Memory B cell (primary cell): ENCODE data around the gene PTGR3.

Source experiments
- ATAC-seq: fragments of 150-1000 bp; cut with Tn5 transposase; 2 replicates; pipeline ENCODE4 v1.10.0; 2021; ENCODE audit warnings: low read depth, mild to moderate bottlenecking, moderate library complexity
- DNase-seq, 2 donors: peaks; one replicate each; pipeline ENCODE4 v3.0.0; 2022; ENCODE audit warnings: low spot score in 2 of 2
- H3K27ac Mint-ChIP-seq: one replicate; pipeline ENCODE4 v1.8.0; 2022; ENCODE audit warnings: mild to moderate bottlenecking, moderate library complexity, mixed read lengths
- H3K27me3 Mint-ChIP-seq: one replicate; pipeline ENCODE4 v1.8.0; 2022; ENCODE audit warnings: mixed read lengths
- H3K36me3 Mint-ChIP-seq: one replicate; pipeline ENCODE4 v1.8.0; 2022; ENCODE audit warnings: mild to moderate bottlenecking, mixed read lengths
- H3K4me1 Mint-ChIP-seq: one replicate; pipeline ENCODE4 v1.8.0; 2022; ENCODE audit warnings: mixed read lengths
- H3K4me3 Mint-ChIP-seq: one replicate; pipeline ENCODE4 v1.8.0; 2022; ENCODE audit warnings: mild to moderate bottlenecking, moderate library complexity, mixed read lengths
- H3K9me3 Mint-ChIP-seq: one replicate; pipeline ENCODE4 v1.8.0; 2022; ENCODE audit warnings: mixed read lengths

The PTGR3 gene

DNA sequence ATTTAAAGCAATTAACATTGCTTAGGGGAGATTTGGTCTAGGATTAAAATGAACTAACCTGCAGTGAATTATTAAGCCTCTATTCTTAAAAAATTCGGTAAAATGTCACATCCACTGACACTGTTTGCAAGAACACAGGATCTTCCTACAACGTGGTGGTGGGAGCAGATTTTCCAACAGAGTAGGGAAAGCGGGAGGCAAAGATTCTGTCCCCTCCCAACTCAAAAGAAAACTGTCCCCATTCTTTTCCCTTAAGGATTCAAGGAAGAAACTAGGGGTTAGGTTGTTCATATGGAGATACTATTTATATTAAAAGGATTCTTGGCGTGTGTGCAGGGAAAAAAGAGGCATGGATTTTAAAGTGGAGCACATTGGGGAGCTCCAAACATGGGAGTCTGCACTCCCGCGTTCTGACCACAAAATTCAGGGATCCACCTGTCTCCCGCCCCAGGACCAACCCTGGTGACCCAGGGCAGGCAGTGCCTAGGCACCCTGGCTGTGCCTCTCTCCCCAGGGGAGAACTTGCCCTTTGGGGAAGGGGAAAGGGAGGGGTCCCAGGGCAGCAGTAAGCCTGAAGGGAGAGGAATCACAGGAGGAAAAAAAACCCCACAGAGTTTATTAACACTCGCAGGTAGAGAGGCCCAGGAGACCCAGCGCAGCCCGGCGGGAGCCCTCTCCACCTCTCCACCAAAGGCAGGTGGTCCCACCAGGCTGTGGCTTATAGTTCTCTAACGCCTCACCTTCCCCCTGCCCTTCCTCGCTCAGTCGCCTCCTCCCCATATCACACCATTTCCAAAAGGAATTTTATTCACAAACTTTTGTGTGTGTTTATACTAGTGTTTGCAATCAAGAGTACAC lies 2.3 kb downstream of the PTGR3 start:
- DNase-seq, result no peak
- peak overlapping the region; percentile 74 for H3K27ac Mint-ChIP-seq
- no peak overlapping the region for H3K4me3 Mint-ChIP-seq
- H3K9me3 Mint-ChIP-seq, result no peaks in the 10 kb centered on the region
- H3K4me1 Mint-ChIP-seq, result peaks cover 25% of the 10 kb centered on the region
- no peaks in the 10 kb centered on the region for H3K27me3 Mint-ChIP-seq
- no peak for ATAC-seq
- H3K36me3 Mint-ChIP-seq, result peaks cover 2% of the 10 kb centered on the region

DNA sequence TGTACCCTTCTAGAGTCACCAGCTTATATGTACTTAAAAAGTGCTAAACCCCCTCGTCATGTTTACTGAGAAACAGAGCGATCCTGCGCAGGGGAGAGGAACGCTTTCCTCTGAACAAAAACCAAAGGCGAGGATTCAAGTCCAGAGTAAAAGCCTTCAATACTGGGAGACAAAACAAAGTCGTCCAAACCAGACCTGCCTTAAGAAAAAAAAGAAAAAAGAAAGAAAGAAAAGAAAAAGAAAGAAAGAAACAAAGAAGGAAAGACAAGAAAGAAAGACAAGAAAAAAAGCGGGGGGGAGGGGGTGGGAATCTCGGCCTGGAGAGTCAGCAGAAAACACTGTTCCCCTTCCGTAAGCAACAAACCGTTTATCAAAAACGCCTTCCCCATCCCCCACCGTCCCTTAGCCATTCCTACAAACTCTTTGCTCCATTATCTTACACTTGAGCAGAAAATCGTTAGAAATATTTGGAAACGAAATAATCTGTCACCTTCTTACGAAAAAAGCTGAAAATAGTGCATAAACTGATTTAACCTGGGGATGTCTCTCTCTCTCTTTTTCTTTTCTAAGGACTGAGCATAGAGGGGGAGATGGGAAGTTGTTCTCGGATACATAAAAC lies 3.3 kb downstream of the PTGR3 start:
- no peaks in the 10 kb centered on the region for H3K27me3 Mint-ChIP-seq
- H3K4me1 Mint-ChIP-seq, result peaks cover 25% of the 10 kb centered on the region

DNA sequence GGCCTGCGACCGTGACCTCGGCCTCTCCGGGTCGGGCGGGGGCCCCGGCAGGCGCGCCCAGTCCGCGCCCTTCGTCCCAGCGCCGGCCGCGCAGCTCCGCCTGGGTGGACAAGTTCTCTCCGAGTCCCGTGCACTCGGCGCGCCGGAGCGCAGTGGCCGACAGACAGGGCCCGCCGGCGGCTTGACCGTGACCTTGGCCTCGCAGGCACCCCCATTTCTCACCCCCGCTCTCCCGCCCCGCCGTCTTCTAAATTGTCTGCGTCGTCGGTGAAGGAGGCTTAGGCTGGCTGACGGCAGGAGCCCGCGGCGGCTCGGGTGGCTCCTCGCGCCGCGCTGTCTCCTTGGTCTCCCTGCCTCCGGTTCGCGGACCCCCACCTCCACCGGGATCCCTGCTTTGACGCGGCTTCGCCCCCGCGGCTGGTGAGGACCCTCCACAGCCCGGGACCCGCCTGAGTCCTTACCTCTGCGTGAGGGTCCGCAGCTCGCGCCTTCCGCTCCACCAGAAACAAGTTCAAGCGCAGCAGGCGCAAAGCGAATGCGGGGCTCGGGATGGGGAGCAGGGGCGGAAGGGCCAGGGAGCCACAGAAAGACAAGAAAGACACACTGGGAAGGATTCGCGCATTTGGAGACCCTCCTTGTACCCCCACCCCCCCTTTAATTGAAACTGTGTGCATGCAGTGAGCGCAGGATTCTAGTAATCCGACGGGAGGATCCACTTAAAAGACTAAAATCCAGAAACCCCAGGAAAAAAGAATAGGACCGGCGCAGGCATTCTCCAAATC lies 4.0 kb downstream of the PTGR3 start:
- DNase-seq (peak in 1 of 2 donors; percentile 21), ATAC-seq (no peak)
- Mint-ChIP-seq H3K4me3 (peak overlapping the region; percentile 63), H3K4me1 (peaks cover 22% of the 10 kb centered on the region), H3K36me3 (peaks cover 3% of the 10 kb centered on the region), H3K9me3 (no peaks in the 10 kb centered on the region), H3K27ac (no peak overlapping the region), H3K27me3 (no peaks in the 10 kb centered on the region)

More for the DNA sequence above, 3.3 kb downstream of the PTGR3 start:
- H3K27ac Mint-ChIP-seq, result no peak overlapping the region
- H3K36me3 Mint-ChIP-seq, result peaks cover 2% of the 10 kb centered on the region
- no peaks in the 10 kb centered on the region for H3K9me3 Mint-ChIP-seq
- no peak for ATAC-seq
- no peak for DNase-seq
- H3K4me3 Mint-ChIP-seq, result no peak overlapping the region

DNA sequence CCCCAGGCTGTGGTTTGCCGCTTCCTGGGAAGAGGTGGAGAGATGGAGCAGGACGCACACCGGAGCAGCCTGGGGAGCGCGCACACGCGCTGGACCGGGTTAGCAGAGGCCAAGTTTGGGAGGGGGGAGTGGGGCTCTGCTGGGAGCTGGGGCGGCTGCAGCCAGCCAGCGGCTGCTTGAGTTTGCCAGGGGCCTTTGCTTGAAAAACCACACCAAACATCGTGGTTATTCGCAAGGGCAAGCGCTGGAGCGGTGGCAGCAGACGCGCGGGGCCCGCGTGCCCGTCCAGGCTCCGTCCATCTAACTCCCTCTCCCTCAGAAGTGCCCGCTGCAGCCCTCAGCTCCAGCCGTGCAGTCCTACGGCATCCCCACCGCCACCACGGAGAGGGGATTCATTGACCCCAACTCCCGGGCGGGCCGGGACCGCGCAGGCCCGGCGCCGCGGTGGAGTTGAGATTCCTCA lies 4.6 kb downstream of the PTGR3 start:
- no peak overlapping the region for H3K4me3 Mint-ChIP-seq

DNA sequence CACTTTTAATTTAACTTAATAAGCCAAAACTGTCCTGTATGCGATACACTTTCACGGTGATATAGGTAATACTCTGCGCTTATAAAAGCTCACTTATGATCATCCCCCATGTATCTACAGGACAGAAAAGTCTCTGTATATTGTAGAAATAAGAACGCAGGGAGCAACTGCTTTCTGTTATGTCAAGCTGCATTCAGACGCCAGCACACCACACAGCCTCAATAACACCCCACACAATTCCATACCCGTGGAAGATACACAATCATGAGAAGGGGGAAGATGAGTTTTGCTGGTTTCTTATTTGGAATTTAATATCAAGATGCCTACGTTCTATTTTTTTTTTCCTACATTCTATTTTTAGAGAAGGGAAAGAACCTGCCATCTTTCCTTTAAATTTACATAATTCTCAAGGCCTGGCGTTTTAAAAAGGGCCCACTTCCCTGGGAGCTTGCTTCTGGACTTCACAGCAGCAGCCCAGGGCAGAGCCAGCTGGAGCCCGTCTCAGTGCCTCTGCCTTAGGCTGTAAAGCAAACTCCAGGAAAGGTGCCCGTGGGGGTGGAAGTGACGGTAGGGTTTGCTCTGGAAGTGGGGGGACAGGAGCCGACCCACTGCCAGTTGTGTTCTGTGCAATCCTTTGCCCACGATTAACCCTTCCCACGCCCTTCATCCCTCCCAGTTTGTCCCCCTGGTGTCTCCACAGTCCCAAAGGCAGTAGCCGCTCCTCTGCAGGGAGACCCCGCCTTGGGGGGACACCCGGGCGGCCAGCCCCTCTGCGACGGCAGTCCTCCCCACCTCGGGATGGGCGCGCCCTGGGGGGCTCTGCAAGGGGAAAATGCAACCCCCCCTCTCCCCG lies 5.3 kb downstream of the PTGR3 start:
- Mint-ChIP-seq H3K4me3 (no peak overlapping the region), H3K9me3 (no peaks in the 10 kb centered on the region)

More for the DNA sequence above, 4.6 kb downstream of the PTGR3 start:
- H3K27me3 Mint-ChIP-seq, result no peaks in the 10 kb centered on the region
- no peak for DNase-seq
- peaks cover 22% of the 10 kb centered on the region for H3K4me1 Mint-ChIP-seq
- H3K36me3 Mint-ChIP-seq, result peaks cover 3% of the 10 kb centered on the region
- H3K27ac Mint-ChIP-seq, result no peak overlapping the region
- ATAC-seq, result no peak
- no peaks in the 10 kb centered on the region for H3K9me3 Mint-ChIP-seq

DNA sequence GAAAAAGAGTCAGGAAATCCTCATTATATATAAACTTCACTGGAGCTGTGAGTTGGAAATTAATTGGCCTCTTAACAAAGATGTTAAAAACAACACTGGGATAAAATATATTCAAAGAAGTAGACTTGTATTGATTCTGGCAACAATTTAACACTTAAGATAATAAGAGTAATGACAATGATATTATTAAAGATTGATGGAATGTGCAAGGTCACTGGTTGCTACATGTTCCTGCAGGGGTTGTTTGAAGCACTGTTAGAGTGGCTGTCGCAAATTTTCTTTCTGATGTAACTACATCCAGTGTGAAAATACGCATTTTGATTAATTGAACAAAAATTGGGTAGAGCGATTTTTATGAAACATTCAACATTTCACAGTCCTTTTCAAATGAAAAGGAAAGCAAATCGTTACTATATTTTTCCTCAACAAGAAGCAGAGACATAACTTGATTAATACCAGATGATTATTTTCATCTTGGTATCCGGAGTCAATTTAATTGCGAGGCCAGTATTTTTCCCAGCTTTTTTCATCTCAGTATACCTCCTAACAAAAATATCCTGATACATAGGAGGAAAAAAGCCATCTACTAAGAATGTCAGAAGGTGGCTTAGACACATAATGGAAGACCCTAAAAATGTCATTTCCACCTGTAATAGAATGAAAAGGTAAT lies 6.1 kb downstream of the PTGR3 start:
- H3K36me3 Mint-ChIP-seq, result peaks cover 2% of the 10 kb centered on the region
- peaks cover 19% of the 10 kb centered on the region for H3K4me1 Mint-ChIP-seq
- H3K4me3 Mint-ChIP-seq, result no peak overlapping the region
- peak overlapping the region; percentile 28 for H3K27ac Mint-ChIP-seq
- H3K9me3 Mint-ChIP-seq, result no peaks in the 10 kb centered on the region
- H3K27me3 Mint-ChIP-seq, result no peaks in the 10 kb centered on the region
- no peak for ATAC-seq
- no peak for DNase-seq

More for the DNA sequence above, 5.3 kb downstream of the PTGR3 start:
- Mint-ChIP-seq H3K36me3 (peaks cover 2% of the 10 kb centered on the region), H3K4me1 (peaks cover 22% of the 10 kb centered on the region), H3K27ac (no peak overlapping the region), H3K27me3 (no peaks in the 10 kb centered on the region)
- ATAC-seq (no peak), DNase-seq (no peak)

DNA sequence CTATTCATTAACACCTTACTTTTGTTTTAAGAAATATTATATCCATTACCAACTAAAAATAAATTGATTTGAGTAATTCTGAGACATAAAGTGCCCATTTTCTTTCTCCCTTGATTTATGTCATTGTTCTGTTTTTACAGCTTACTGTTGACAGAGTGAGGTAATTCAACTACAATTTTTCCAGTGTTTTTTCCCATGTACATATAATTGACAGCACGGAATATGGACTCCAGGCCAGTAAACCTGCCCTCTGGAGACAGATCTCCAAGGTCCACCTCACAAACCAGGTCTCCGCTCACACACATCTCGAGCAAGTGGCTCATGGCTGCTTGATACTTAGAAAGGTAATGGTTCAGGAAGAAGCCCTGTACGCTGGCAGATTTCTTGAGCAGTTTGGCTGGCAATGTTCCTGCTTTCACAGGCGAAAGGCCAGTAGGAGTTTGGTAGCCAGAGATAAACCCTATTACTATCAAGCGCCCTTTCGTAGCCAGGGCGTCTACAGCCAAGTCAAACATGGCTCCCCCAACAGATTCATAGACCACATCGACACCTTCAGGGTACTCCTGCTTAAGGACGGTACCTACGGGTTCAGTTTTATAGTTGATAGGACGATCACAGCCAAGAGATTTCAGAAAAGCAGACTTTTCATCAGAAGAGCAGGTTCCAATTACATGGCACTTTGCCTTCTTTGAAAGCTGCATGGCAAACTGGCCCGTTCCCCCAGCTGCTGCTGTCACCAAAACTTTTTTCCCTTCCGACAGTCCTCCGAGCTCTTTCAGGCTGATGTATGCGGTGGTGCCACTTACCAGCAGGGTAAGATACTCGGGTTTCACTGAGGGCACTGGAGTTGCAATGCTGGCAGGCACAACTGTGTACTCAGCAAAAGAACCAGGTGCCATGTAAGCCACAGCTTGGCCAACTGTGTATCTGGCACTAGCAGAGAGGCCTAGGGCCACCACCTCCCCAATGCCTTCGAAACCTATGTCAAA lies 7.4 kb downstream of the PTGR3 start:
- Mint-ChIP-seq H3K27me3 (no peaks in the 10 kb centered on the region), H3K9me3 (no peaks in the 10 kb centered on the region), H3K36me3 (peaks cover 2% of the 10 kb centered on the region), H3K4me3 (no peak overlapping the region), H3K4me1 (peaks cover 11% of the 10 kb centered on the region), H3K27ac (no peak overlapping the region)
- ATAC-seq, result no peak
- no peak for DNase-seq

DNA sequence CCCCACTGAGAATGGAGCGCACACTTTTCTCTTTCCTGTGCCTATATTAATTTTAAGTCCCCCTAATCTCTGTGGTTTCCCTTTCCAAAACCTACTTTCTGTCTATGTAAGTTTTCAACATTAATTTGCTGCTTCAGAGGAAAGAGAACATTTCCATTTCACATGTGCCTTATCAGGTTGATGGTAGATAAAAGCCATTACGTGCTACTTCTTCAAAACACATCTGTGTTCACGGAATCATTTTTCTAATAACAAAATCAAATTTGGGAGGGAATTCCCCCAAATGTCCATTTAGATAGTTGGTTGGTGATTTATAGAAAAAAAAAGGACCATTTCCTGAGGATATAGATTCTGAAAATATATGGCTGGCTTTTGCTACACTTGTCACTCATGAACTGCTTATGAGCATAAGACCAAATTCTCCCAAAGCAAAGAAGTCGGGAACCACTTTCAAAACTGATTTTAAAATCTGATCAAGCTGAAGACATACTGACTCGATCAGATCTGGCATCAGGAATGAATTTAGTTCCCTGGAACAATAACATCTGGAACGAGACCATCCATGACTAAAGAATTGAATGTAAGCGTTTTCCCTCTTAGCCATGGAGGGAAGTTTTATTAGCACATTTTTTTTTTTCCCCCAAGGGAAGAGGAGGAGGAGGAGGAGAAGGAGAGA lies 8.2 kb downstream of the PTGR3 start:
- H3K9me3 Mint-ChIP-seq, result no peaks in the 10 kb centered on the region
- ATAC-seq (no peak), DNase-seq (no peak)
- H3K27ac Mint-ChIP-seq, result no peak overlapping the region
- H3K36me3 Mint-ChIP-seq, result peaks cover 2% of the 10 kb centered on the region
- peaks cover 6% of the 10 kb centered on the region for H3K4me1 Mint-ChIP-seq
- H3K27me3 Mint-ChIP-seq, result no peaks in the 10 kb centered on the region
- no peak overlapping the region for H3K4me3 Mint-ChIP-seq

DNA sequence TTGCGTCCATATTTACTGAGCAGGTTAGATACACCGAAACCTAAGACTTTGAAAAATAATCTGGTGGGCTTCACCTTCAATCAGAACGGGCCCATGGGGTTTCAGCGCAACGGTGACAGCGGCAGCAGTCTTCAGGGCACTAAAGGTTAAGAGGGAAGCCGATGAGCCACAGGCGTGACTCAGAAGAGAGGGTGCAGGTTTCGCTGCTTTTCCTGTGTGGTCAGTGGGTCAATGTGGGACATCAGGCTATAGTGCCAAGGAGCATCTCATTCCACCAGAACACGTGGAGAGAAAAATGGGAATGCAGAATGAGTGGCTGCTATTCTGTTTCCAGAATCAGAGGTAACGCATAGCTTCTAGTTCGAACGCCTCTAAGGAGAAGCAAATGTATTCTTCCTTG lies 8.9 kb downstream of the PTGR3 start:
- peaks cover 2% of the 10 kb centered on the region for H3K36me3 Mint-ChIP-seq
- no peaks in the 10 kb centered on the region for H3K27me3 Mint-ChIP-seq
- peaks cover 2% of the 10 kb centered on the region for H3K4me1 Mint-ChIP-seq
- no peaks in the 10 kb centered on the region for H3K9me3 Mint-ChIP-seq
- H3K27ac Mint-ChIP-seq, result no peak overlapping the region
- DNase-seq (no peak), ATAC-seq (no peak)
- H3K4me3 Mint-ChIP-seq, result no peak overlapping the region

DNA sequence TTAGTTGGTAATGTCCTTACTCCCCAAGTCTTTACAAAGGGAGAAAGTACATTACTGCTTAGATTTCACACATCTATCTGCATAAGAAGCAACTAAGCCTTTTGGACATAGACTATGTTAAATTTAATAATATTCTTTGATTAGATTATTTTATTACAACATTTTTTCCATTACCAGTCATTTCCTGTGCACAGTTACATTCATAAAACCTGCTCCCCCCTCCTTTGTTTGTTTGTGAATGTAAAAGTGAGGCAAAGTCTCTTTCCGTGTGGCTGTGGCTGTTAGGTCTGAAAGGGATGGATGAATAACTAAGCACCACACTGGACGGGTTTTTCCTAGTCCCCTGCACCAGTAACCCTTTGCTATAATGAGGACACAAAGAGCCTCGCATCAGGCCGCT lies 9.6 kb downstream of the PTGR3 start:
- ATAC-seq, result no peak
- H3K4me3 Mint-ChIP-seq, result no peak overlapping the region
- H3K36me3 Mint-ChIP-seq, result peaks cover 2% of the 10 kb centered on the region
- H3K27ac Mint-ChIP-seq, result no peak overlapping the region
- H3K9me3 Mint-ChIP-seq, result no peaks in the 10 kb centered on the region
- H3K27me3 Mint-ChIP-seq, result no peaks in the 10 kb centered on the region
- DNase-seq, result no peak
- H3K4me1 Mint-ChIP-seq, result no peaks in the 10 kb centered on the region

DNA sequence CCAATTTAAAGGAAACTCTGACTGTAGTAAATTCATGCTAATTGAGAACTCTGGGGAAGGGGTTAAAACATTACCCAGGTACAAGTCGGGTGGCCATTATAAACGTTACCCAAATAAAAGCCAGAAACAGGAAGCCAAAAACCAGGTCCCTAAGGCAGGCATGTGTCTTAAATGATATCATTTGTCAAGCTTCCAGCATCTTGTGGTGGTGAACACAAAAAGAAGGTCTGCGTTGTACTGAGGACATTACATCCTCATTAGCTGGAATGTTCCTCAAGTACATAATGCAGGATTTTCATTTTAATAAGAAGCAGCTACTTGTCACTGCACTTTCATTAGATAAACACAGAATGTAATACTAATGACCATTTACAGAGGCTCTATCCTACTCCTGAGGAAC lies 10.9 kb downstream of the PTGR3 start:
- no peaks in the 10 kb centered on the region for H3K4me1 Mint-ChIP-seq
- DNase-seq (no peak), ATAC-seq (no peak)
- no peak overlapping the region for H3K4me3 Mint-ChIP-seq
- H3K27ac Mint-ChIP-seq, result no peak overlapping the region
- H3K36me3 Mint-ChIP-seq, result peaks cover 2% of the 10 kb centered on the region
- no peaks in the 10 kb centered on the region for H3K27me3 Mint-ChIP-seq
- no peaks in the 10 kb centered on the region for H3K9me3 Mint-ChIP-seq

DNA sequence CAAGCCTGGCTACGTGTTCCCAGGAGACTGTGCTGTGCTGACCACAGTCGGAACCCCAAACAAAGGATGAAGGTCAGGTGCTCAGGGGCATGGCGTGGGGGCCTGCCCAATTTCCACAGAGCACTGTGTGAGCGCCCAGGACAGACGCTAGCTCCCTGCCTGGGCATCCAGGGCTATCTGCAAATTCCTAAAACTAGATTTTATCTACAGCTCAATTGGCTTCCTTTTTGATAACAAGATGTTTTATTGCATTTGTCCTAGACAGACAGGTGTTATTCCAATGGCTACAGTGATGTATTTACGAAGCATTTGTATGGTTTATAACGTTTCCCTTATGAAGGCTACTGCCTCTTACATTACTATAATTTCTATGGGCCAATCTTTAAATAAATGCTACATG lies 16.0 kb downstream of the PTGR3 start:
- no peaks in the 10 kb centered on the region for H3K4me1 Mint-ChIP-seq
- peaks cover under 1% of the 10 kb centered on the region for H3K36me3 Mint-ChIP-seq
- H3K4me3 Mint-ChIP-seq, result no peak overlapping the region
- peaks cover under 1% of the 10 kb centered on the region for H3K9me3 Mint-ChIP-seq
- DNase-seq (no peak), ATAC-seq (no peak)
- peaks cover under 1% of the 10 kb centered on the region for H3K27me3 Mint-ChIP-seq
- H3K27ac Mint-ChIP-seq, result no peak overlapping the region
